SHP77 treated with DMSO at 0.1 percent for 48 hours (cell line): Measurements from ENCODE around the gene SIRT3.

Source experiments
- DNase-seq: peaks from one replicate; lab custom pipeline; 2025; lab: John Stamatoyannopoulos, UW

Gene SIRT3

DNA sequence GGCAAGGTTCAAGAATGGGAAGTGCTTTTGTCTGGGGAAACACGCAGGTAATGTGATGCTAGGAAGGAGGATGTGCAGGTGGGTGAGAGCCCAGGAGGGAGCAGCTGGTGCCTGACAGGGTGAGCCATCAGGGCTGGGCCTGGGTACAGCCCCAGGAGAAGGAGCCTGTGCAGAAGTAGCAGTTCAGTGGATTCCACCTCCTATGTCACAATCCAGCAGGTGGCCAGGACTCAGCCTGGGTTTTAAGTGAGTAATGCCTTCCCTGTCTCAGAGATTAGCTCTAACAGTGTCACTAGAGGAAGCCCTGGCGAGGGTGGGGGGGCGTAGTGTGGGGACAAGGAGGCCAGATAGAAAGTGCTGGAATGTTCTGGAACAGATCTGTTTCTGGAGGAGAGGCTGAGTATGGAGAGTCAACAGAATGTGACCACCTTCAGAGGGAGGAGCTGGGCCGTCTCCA is 20.5 kb downstream of the SIRT3 start:
- DNase-seq = no peak

DNA sequence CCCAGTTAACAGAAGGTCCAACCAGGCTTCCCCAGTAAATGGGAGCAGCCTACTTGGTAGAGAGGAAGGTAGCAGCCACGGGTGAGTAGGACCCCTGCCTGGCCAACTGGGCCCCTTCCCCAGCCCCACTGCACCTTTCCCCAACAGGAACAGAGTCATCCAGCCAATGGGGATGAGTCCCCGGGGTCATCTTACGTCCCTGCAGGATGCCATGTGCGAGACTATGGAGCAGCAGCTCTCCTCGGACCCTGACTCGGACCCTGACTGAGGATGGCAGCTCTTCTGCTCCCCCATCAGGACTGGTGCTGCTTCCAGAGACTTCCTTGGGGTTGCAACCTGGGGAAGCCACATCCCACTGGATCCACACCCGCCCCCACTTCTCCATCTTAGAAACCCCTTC is 22.1 kb downstream of the SIRT3 start:
- DNase-seq = no peak

DNA sequence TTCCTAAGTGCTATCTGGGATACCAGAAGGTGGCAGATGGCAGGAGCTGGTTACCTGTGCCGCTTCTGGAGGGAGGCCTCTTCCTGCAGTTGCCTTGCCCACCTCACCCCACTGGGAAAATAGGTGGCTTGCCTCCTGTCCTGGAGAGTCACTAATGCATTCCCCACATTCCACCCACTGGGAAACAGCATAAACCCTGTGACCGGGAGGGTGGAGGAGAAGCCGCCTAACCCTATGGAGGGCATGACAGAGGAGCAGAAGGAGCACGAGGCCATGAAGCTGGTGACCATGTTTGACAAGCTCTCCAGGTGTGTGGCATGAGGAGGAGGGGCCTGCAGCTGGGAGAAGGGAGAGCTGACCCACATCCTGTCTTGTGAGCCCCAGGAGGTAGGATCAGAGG is 23.0 kb downstream of the SIRT3 start:
- no peak for DNase-seq

DNA sequence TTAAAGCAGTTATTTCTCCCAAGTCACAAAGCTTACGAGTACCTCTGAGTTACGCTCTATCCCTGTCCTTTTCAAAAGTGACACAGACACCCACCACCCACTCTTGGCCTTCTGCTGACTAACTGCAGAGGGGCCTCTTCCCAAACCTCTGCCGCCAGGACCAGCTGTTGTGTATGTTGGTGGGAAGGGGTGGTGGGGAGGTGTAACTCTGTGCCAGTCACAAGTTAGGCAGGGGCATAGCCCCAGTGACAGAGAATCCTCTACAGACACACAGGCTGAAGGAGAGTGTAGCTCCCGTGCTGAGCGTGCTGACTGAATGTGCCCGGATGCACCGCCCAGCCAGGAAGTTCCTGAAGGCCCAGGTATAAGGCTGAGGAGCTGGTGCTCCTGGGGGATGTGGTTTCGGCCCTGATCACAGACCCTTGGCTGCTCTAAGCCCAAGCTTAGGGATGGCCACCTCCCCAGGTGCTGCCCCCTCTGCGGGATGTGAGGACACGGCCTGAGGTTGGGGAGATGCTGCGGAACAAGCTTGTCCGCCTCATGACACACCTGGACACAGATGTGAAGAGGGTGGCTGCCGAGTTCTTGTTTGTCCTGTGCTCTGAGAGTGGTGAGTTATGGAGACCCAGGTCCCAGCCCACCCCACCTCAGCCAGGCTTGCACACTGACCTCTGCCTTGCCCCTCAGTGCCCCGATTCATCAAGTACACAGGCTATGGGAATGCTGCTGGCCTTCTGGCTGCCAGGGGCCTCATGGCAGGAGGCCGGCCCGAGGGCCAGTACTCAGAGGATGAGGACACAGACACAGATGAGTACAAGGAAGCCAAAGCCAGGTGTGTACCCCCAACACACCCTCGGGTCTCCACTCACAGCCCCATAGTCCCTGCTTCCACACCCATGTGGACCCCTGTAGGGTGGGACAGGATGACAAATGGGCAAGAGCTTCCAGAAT is 23.7 kb downstream of the SIRT3 start:
- DNase-seq = no peak

DNA sequence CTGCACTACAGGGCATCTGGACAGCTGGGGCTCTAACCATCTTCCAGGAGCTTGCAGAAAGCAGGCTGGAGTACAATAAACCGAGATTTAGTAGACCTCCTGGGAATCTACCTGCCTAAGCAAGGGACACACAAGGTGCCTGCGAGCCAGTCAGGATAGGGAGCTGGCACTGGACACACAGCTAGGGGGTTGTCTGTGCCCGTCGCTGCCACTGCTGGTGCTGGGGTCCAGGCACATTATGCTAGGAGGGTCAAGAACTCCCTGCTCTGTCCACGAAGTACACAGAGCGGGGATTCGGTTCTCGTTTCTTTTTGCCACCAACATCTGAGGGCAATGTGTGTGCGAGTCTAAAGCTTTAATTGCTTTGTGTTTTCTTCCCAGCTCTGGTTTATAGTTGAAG is 24.4 kb downstream of the SIRT3 start:
- DNase-seq = no peak

DNA sequence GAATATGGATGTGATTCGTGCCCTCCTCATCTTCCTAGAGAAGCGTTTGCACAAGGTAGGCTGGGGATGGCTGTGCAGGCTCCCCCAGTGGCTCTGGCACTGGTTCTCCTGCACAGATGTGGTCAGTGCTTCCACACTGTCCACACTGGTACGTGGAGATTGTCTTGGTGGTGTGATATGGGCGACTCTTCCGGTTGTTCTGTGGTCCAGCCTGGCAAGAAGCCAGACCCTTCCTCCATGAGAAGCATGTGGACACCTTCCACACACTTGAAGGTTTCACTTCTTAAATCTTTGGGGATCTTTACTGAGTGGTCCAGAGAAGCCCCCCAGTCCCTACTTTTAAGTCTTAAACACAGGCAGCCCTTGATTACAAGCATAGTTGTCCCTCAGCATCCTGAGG is 24.8 kb downstream of the SIRT3 start:
- DNase-seq = no peak

DNA sequence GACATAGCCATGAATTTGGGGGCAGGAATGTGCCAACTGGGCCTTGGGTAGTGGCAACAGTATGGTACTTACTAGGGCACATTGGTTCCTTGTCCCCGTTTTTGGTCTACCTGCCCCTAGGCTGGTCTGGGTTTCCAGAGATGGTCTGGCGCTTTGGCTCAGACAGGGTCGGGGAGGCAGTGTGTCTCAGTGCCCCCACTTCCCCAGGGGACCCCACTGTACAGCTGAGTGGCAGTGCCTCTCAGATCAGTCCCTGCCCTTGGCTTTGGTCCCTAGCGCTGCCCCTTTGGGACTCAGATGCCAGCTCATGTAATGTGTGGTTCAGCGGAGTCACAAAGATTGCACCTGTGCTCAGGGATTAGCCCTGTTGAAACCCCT is 25.4 kb downstream of the SIRT3 start:
- DNase-seq = no peak

DNA sequence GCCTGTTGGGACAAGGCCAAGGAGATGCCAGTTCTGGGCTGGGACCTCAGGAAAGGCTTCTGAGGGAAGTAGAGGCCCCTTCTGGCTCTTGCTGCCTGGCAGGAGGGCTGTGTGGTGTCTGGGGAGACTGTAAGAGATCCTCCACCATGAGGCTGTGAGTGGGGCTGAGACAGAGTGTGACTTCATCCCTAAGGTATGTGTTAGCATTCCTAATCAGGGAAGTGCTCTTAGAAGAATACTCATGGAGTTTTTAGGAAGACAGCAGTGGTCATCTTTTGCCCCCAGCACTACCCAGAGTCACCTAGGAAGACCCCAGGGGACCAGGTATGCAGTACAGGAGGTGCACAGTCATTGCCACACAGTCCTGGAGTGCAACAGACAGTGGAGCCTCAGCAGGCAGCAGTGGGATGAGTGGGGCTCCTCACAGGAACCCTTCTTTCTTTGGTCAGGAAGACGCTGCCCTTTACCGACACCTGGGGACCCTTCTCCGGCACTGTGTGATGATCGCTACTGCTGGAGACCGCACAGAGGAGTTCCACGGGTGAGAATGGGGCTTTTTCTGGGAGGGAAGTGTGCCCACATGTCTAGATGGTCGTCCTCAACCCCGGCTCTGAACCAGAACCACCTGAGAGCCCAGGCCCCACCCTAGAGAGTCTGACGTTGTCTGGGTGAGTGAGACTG is 25.9 kb downstream of the SIRT3 start:
- no peak for DNase-seq

DNA sequence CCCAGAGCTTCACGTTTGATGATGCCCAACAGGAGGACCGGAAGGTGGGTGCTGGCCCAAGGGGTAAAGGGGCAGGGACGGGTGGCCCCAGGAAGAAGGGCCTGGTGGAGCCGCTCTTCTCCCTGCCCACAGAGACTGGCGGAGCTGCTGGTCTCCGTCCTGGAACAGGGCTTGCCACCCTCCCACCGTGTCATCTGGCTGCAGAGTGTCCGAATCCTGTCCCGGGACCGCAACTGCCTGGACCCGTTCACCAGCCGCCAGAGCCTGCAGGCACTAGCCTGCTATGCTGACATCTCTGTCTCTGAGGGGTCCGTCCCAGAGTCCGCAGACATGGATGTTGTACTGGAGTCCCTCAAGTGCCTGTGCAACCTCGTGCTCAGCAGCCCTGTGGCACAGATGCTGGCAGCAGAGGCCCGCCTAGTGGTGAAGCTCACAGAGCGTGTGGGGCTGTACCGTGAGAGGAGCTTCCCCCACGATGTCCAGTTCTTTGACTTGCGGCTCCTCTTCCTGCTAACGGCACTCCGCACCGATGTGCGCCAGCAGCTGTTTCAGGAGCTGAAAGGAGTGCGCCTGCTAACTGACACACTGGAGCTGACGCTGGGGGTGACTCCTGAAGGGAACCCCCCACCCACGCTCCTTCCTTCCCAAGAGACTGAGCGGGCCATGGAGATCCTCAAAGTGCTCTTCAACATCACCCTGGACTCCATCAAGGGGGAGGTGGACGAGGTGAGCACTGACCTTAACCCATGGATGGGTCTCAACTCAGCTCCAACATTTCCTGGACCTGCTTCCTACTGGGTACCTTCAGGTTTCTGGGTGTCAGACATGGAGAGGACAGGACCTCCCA is 26.6 kb downstream of the SIRT3 start:
- DNase-seq = no peak

DNA sequence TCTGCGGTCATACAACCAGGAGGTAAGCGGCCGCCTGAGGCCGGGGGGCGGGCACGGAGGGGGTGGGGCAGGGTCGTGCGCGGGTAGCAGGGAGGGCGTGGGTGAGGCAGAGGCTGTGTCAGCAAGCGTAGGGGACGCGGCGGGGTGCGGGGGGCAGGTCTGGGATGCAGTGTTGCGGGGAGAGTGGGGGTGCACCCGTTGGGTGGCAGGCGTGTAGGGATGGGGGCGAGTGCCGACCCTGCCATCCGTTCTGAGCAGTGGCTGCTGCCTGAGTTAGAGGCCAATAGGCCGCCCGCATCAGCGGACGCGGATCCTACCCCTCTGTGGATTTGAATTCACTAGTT is 27.3 kb downstream of the SIRT3 start:
- DNase-seq = no peak

DNA sequence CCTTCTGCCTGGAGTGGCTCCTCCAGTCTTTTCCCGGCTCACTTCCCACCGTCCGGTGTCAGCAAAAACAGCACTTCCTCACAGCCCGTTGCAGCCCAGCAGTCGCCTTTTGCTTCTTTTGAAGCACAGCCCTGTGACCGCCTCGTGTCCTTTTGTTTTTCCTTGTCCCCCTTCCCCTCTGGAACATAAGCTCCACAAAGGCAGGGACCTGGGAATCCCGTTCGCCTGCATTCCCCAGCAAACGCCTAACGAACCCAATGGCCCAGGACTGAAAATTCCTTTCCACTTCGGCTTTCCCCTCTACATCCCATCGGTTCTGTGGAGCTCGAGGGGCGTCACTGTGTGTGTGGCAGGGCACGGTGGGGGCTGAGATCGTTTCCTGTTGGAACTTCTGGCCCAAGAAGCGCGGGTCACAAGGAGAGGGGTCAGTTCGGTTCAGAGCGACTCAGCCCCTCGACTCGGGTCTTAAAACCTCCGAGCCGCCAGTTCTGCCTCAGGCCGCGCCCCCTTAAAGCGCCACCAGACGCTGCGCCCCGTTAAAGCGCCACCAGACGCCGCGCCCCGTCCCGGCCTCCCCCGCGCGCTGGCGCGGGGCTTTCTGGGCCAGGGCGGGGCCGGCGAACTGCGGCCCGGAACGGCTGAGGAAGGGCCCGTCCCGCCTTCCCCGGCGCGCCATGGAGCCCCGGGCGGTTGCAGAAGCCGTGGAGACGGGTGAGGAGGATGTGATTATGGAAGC is 27.8 kb downstream of the SIRT3 start:
- no peak for DNase-seq

DNA sequence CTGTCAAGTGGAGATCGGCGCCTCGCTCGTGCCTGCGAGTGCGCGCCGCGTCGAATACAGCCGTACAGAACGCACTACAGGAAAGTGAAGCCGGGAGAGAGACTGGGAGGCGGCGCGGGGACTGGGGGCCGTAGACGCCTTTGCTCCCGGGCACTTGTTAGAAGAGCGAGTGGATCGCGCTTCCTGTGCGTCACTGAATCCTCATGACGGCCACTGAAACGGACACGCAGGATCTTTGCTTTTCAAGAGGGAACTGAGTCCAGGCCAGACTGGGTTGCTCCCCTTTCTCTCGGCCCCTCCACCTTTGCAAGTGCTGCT is 28.3 kb downstream of the SIRT3 start:
- DNase-seq = no peak

DNA sequence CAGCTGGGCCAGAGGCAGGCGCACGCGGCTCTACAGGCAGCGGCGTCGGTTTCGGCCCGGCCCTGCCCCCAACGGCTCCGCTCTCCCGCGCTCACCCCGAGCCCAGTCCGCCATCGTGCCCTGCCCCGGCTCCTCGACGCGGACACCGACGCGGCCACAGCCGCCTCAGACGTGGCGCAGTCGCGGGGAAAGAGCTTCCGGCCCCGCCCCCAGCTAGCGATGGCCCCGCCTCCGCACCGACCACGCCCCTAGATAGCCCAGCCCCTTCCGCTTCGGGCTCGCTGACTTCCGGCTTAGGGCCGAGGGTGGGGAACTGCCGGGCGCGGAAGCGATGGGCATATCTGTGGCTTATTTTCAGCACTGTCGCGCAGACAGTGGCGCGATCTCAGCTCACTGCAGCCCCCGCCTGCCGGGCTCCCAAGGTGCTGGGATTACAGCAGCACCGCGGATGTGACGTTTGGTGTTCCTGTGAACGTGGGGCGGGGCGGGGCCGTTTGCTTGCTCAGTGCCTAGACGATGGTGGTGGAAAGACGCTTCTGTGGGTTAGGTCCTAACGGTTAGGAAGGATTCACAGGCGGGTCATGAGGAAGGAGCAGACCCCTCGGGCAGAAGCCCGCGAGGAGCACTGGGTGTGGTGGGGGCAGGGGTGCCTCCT is 28.8 kb downstream of the SIRT3 start, which contains the start of the genes BET1L and RIC8A:
Gene BET1L, minus strand, starts transcription at position 192 of the 655 bp plus-strand sequence. Its CDS starts 78 bp downstream, at position 114.
Gene RIC8A, plus strand, starts transcription at position 501 of the 655 bp plus-strand sequence. CDS start 1,147 bp downstream, outside the sequence.
- peak; percentile 63 for DNase-seq

DNA sequence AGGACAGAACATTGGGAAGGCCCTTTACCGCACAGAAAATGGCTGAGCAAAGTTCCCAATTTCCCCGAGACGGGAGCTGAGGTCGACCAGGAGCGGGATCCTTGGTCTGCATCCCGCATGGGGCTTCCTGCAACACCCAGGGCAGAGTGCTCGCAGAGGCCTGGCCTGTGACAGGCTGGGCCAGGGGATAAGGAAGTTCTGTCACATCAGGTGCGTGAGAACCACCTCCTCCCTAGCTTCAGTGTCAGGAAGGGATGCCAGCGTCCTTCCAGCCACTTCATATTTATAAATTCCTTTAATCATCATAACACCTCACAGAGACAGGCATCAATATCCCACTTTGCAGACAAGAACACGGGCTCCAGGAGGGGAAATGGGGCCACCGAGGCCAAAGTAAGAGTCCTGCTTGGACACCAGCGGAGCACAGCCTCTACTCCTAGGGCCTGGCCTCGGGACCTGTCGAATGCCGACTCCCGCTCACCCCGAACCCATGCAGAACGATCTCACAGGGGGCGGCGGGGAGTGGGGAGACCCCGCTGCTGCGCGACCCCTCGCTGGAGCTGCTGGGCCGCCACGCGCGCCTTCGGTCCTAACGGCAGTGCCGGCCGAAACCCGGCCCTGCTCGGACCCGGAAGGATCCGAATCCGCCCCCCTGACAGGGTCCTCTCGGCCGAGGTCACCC is 29.5 kb downstream of the SIRT3 start:
- DNase-seq = no peak

DNA sequence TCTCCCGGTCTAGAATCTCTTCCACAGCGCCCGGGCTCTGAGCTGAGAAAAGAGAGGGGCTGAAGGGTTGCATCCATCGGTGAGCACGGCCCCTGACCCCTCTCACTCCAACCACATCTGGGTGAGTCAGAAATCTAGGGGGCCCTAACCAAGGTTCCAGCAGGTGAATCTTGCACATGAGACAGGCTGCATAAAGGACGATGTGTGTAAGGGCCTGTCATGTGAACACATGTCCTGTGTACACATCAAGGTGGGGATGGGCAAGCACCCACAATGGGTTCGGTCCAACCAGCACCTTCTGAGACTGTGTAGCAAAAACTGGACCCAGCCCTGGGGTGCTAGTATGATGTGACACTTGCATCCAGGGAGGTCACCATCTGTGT is 30.1 kb downstream of the SIRT3 start:
- no peak for DNase-seq

DNA sequence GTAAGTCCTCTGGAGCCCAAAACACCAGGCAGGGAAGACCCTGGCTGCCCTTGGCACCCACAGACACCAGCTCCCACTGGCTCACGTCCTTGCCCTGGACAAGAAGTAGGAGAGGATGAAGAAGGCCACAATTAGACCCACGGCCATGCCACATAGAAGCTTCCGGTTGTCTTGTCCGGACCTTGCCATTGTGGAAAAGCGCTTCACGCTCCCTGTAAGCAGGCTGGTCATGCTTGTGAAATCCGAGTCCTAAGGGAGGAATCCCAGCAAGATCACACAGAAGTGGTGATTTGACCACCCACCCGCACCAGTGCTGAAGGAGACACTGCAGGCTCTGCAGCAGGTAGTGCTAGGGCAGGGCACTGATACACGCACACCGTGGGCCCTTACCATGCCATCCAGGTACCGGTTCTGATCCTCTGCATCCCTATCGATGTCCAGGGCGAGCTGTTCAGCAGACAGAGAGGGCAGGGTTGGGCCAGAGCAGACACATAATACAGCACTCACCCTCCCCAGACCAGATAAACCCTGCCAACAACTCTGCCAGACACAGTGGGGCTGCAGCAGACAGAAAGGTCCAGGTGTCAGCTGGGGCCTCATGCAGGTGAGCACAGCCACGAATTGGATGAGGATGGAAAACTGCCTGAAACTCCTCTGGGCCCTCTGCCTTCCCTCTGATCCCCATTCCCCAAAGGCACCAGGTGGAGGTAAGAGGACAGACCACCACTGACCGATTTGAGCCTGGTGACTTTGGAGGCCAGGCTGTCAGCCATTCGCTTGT is 30.7 kb downstream of the SIRT3 start:
- DNase-seq = no peak

DNA sequence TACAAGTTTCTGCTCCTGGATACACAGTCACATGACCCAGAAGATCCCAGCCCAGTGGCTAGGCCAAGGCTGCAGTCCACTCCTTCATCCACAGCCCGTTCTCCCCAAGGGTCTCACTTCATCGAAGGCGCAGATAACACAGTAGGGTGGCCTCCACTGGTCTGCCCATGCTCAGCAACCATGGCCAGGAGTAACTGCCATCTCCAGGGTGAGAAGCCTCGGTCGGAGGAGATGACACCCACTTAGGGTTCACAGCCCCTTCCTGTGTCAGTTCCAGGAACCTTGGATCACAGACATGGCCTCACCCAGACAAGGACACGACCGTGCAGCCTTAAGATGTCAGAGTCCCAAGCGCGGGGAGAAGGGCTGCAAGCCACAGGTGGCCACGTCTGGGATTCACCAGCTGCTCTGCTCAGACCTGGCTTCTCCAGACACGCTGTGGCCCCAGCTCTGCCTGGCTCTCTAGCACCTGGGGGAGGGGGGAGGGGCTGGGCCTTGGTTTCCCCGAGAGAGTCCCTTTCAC is 31.5 kb downstream of the SIRT3 start:
- DNase-seq = no peak

DNA sequence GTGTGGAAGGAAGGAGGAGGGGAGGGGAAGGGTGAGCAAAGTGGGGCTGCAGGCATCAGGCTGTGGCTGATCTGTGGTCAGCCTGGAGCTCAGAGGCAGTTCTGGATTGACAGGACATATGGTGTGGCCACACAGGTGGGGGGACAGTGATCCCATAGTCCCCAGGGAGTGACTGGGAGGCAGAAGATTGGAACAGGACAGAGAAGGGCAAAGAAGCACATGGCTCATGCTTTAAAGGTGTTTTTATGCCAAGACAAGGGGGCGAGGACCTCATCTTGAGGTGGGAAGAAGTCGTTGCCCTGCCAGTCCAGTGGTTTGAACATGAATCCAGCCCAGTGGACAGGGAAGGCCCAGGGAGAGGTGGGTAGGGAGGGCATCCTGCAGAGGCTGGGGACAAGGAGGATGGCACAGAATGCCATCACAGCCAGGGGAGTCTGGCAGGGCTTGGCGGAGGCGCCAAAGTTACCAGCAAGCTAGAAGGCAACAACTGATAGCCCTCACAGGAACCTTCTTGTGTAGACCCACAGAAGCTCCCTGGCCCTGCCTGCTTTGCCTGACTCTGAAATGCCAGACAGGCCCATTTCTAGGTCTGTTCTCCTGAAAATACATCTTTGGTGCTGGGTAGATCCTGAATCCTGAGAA is 32.1 kb downstream of the SIRT3 start:
- DNase-seq = no peak
